GM21390 (cell line): Measurements from ENCODE around the gene GGT6.
"Not testable (repeated sequence)": the region's sequence is repeated elsewhere in the genome, so short reads cannot be mapped to it uniquely, and the experiment has no call there.

ENCODE experiments used
- ATAC-seq: cut with Tn5 transposase; IDR thresholded peaks from one replicate; pipeline ENCODE4 v1.9.1; 2021; ENCODE audit not compliant: unreplicated experiment

GGT6 gene

DNA sequence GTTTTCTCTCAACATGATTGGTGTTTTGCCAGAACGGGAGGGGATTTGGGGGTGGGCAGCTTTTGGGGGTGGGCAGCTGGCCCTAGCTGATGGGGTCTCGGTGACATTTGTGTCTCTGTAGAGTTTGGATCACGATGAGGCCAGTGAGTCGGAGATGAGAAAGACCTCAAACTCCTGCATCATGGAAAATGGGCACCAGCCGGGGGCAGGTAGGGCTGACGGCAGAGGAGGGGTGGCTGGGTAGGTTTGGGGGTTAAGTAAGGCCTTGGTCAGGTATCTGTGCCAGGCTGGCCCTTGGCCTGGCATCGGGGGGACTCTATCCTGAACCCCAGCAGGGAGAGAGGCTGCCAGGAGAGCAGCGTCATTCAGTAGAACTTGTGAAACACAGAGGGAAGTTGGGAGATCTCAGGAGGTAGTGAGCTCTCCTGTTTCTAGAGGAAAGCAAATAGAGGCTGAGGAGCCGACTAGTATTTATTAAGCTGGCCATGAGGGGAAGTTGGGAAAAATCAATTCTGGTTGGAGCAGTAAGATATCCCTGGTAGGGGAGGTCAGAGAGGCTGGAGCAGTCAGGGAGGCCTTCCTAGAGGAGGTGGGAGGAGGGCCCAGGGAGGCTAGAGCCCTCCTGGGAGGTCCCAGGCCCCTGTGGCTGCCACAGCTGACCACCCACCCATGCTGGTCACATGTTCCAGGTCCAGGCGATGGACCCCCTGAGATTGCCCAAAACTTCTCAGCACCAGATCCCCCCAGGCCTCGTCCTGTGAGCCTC, 32.0 kb upstream of the GGT6 start:
- ATAC-seq, result no peak

DNA sequence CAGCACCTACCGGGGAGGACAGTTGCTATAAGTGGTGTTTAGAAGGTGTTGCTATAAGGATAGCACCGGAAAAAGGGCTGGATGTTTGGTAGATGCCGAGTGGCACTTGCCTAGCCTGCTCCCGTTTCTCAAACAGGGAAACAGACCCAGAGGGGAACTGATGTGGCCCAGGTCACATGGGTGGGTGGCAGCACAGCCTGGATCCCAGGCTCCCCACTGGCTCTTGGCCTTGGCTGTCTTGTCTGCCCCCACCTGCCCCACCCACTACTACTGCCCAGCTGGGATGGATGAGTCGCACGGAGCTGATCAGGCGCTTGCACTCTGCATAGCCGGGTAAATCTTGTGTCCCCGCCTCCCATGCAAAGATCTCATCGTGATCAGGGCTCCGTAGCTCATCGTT, 31.2 kb upstream of the GGT6 start:
- no peak for ATAC-seq

DNA sequence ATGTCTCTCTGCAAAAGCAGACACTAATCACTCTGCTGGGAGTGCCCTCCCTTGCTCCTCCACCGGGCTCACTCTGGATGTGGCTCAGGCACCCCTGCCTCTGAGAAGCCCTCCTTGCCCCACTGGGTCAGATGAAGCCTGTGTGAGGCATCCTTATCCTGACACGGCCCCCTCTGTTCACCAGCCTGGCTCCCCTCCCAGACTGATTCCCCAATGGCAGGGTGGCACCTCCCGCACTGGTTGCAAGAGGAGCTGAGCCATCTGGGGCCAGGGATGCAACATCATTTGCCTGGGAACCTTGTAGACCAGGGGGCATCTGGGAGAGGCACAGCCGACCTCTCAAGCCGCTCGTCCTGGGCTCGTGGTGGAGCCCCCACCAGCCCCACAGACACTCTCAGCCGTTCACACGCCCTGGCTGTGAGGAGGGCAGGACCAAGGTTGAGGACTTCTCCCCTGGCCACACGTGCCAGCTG, 30.6 kb upstream of the GGT6 start:
- no peak for ATAC-seq

DNA sequence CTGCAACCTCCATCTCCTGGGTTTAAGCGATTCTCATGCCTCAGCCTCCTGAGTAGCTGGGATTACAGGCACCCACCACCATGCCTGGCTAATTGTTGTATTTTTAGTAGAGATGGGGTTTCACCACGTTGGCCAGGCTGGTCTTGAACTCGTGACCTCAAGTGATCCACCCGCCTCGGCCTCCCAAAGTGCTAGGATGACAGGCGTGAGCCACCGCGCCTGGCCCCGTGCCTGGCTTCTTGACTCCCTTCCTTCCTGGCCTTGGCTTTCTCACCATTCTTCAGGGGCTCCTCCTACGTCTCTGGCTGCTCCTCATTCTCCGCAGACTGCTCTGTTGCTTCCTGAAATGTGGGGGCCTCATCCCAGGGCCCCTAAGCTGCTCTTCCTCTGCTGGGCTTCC, 29.7 kb upstream of the GGT6 start:
- not testable (repeated sequence) for ATAC-seq

DNA sequence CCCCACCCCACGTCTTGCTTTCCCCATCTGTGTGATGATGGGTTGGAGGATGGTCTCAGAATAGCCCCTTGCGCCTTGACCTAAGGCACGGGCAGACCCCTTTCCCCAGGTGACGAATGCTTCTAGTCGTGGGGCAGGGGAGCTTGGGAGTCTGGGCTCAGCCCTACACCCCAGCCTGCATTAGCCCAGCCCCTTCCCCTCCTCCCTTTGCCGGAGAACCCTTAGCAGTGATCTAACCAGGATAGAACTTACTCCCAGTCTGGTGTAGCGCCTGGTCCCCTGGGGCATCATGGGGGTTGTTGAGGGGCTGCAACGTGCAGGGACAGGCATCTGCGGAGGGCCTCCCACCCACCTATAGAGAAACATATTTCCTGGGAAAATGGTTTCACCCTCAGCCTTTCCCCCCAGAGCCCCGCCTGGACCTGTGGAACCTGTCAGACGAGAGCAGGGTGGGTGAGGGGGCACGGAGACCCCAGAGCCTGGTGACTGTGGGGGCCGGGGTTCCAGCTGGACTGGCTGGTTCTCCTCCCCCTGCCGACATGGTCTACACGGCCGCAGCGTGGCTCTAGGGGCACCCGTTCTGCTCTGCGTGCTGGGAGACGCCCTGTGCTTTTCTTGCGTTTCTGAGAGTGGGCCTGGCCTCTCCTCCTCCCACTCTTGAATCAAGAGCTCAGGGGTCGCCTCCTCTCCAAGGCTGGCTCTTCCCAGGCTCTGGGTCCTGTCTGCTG, 28.7 kb upstream of the GGT6 start:
- no peak for ATAC-seq

DNA sequence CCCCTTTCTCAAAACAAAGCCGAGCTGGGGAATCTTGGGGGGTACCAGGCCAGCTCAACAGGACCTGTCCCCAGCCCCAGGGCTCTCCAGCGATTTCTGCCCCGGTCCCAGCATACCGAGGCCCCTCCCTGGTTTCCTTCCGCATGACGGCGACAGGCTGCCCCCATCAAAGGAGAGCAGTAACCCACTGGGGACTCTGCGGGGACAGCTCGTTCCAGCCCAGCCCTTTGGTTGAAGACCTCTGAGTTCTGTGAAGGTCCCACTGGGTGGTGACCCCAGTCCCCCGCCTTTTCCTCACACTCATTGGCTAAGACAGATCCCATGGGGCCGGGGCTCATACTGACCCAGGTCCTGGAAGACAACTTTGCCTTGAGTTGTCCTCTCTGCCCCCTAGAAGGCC, 28.0 kb upstream of the GGT6 start:
- no peak for ATAC-seq

DNA sequence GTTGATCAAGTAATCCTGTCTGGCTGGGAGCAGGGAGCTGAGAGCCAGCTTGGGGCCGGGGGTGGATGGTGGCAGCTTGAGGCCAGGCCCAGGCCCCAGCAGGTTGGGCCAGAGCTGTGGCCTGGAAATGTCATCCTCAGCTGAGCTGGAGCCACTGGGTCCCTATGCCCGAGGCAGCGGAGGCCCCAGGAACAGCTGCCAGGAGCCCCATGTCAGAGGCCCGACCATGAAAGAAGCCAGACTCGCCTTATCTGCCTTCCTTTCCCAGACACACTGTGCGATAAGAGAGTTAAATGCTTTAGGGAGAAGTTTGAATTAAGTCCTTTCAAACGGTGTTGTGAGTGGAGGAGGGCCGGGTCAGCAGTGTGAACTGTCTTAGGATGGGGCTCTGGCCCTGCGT, 27.4 kb upstream of the GGT6 start:
- ATAC-seq, result no peak

DNA sequence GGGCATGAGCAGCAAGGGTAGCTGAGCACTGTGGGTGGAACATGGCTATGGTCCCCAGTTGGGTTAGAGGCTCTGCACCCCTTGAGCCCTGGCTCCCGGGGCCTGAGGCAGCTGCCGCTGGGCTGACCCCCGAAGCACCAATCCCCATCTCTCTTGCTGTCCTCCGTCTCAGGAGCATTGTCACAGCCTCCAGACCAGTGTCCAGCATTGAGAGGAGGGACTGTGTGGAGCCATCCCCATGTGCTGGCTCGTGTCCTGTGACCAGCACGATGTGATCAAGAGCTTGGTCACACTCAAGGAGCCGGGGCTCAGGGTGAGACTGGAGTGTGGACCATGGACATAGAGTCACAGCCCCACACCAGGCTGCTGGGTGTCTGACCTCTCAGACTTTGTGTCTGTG, 26.8 kb upstream of the GGT6 start:
- ATAC-seq, result no peak

DNA sequence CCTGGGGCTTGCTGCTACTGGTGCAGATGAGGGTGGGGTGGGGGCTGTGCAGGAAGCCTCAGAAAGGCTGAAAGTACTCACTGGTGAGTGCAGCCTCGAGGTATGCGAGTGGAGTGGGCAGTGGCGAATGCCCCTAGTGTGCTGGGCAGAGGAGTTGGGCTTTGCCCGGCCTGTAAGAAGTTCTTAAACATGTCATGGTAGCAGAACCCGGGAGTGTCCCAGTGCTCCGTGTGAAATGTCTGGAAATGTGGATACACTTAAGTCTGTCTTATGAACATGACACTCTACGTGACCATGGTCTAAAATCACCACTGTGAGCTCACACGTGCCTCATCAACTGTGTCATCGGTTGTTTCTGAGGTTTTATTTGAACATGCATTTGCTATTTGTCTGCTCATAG, 25.7 kb upstream of the GGT6 start:
- ATAC-seq, result no peak

DNA sequence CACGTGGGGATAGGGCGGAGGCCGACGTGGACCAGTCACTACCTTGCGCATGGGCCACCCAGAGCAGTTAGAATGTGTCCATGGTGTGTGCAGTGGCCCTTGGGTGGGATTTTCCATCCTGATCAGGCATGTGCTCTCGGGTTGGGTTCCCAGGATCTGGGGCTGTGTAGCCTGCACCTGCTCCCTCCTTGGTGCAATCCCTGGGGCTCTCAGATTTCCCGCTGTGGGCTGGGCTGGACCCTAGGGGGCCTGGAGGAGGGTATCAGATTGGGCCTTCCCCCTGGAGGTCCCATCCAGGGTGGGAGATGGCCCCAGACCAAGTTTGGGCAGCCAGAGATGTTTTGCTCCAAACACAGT, 25.2 kb upstream of the GGT6 start:
- no peak for ATAC-seq

DNA sequence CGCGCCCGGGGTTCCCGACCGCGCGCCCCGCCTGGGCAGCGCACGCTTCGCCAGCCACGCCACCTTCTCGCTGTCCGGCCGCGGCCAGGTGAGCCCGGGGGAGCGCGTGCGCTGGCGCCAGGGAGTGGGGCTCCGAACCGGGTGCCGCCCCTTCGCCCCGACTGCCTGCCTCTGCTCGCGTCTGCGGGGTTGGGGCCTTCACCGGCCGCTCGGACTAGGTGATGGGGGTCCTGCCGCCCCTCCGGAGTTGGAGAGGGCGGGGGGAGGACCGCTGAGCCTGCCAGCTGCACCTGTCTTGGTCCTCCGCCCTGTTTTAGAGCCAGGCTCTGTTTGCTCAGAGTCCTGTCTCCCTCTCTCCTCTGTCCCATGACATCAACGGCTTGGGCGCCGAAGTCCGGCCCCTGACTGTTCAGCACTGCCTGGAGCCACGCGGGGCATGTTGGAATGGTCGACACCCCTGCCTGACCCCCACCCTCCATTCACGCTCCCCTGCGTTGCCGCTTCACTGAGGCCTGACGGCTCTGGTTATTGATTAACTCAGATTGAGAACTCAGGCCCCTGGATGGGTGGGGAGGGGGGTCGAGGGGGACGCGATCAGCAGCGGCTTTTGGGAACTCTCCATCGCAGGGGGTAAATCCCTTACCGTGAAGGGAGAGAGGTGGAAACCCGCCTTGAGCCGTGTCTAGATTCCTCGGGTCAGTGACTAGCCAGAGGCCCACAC, 24.7 kb upstream of the GGT6 start:
- ATAC-seq, result no peak

DNA sequence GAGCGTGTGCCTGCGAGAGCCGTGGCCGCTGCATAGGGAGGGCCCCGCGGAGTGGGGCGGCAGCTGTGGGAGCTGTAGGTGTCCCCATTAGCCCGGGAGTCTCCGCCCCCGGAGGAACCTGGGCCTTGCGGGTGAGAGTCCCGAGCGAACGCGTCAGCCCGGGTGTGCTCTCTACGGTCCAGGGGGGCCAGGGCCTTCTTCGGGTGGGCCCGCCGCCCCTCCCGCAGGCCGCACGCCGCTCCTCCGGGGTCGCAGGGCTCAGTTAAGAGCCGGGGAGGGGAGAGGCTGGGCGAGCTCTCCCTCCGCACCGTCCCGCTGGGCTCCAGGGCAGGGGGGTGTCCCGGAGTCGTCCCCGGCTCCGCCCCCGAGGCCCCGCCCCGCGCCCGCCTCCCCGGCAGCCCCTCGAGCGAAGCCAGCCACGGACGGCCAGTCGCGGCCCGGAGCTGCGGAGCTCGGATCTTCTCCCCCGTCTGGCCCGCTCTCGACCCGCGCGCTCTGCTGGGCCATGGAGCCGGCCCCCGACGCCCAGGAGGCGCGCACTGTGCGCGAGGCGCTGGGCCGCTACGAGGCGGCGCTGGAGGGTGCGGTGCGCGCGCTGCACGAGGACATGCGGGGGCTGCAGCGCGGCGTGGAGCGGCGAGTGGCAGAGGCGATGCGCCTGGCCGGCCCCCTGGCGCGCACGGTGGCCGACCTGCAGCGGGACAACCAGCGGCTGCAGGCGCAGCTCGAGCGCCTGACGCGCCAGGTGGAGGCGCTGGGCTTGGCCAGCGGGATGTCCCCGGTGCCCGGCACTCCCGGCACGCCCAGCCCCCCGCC, 23.9 kb upstream of the GGT6 start, which contains the start of gene SMTNL2:
TSS of gene SMTNL2 (plus strand) at position 429 of the 816 bp plus-strand sequence. CDS start at position 506, 77 bp downstream.
- no peak for ATAC-seq

DNA sequence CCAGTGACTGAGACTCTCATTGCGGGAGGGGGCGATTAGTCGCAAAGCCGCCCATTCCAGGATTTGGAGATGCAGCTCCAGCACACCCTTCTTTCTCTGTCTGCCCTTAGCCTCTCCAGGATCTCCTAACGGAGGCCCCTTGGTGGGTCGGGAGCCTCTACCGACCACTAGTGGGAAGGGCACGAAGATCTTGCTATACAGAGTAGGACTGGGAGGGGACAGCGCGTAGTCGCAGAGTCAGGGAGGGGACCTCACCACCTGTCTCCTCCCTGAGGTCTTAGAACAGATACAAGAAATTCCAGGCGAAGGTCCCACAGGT, 23.4 kb upstream of the GGT6 start:
- ATAC-seq, result no peak

DNA sequence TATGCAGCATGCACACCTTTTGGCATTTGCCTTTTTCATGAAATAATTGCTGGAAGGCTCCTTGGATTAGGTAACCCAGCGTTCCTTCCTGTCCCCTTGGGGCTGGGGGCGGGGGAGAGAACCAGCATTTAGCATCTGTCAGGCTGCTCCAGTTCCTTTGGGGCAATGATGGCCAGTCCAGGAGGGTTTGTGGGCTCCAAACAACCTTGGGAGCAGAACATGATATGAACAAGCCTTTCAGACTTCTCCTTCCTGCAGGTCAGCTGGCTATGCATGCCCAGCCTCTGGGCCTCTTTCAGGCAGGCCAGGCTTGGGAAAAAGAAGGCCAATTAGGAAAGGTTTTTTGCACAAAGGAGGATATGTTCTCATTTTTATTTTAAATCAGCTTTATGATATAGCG, 22.8 kb upstream of the GGT6 start:
- no peak for ATAC-seq

DNA sequence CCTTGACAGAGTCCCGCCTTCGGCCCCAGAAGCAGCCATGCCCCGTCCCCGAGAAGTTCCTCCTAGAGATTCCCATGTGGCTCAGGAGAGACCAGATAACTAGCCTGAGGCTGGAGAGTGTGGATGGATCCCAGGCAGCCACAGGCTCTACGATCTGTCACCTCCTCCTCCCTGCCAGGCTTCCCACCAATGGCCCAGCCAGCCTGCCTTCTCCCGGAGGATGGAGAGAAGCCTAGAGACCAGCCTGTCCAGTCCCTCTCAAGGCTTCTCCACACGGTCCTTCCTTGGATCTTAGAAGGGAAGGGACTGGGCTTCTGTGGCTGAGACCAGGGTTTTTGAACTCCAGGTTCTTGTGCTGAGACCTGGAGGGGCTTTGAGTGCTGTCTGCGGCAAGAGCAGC, 22.3 kb upstream of the GGT6 start:
- ATAC-seq, result no peak

DNA sequence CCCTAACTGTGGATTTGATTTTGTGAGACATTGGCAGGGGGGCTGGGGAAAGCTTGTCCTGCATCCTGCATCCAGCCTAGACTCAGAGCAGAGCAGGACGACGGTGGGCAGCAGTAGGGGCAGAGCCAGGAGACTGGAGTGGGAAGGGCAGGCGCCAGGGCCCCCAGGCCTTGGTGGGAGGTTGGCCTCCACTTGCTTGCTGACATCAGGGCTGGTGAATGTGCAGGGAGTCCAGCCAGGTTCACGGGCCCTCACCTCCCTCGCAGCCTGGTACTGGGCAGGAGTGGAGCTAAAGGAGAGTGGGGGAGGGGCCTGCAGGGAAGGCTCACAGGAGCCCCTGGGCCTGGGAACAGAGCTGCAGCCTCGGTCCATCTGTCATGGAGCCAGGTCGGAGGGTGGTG, 21.7 kb upstream of the GGT6 start:
- ATAC-seq, result no peak

DNA sequence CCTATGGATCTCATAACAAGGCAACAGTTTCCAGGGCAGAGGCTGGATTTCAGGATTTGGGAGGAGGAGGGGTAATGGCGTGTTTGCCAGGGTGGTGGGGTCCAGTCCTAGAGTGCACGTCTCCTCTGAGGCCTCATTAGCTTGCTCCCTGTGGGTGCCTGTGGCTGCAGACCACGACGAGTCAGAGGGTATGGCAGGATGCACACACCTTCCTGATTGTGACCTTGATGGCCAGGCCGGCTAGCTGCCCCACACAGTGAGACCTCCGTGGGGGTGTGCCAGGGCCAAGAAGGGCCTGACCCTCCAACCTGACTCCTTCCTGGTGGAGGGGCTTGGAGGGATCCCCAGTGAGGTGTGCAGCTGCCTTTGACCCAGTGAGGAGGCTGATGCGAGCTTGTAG, 19.9 kb upstream of the GGT6 start:
- no peak for ATAC-seq

DNA sequence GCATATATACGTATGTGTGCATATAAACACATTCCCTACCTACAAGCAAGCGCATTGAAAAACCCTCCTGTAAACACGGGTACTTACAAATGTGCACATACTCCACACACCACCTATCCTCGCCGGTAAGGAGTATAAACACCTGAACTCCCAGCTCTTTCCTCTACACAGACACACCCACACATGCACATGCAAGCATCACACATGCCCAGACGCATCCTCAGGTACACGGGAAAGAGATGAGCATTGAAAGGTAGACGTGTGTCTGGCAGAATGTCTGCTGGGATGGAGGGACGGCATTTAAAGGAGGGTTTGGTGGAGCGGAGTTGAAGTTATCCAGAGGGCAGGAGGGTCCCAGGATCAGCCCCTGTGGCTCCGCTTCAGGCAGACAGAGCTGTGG, 19.3 kb upstream of the GGT6 start:
- no peak for ATAC-seq

DNA sequence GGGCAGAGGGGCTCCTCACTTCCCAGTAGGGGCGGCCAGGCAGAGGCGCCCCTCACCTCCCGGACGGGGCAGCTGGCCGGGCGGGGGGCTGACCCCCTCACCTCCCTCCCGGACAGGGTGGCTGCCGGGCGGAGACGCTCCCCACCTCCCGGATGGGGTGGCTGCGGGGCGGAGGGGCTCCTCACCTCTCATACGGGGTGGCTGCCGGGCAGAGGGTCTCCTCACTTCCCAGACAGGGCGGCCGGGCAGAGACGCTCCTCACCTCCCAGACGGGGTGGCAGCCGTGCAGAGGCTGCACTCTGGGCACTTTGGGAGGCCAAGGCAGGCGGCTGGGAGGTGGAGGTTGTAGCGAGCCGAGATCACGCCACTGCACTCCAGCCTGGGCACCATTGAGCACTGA, 18.0 kb upstream of the GGT6 start:
- ATAC-seq, result not testable (repeated sequence)

DNA sequence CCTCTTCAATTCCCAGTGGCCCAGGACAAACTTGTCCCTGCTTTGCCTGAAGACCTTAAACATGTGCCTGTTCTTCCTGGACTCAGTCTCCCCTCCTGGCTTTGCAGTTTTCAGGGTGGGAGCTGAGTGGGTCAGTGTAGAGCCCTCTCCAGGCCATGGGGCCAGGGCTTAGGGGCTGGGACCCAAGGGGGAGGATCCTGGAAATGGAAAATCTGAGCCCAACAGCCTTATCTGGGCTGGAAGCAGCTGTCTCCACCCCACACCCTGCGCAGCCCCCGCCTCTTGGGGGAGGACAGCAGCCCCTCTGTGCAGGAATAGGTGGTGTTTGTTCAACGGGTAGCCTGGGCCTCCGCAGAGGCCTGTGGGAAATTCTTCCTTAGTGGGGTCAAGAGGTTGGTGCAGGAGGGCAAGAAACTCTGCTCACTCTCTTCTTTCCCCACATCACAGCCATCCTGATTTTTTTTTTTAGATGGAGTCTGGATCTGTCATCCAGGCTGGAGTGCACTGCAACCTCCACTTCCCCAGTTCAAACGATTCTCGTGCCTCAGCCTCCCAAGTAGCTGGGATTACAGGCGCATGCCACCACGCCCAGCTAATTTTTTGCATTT, 17.1 kb upstream of the GGT6 start:
- ATAC-seq, result no peak
